Mucosa of descending colon (tissue), 3 donors: Measurements from ENCODE around the gene SMPD3. TPM values are rescaled to one million over a fixed set of nuclear protein-coding genes. Genes with fewer than 3 reads are reported as not detected.
A peak's percentile ranks its signal among the peaks of the same experiment; 100 is the strongest.

Experiments used
- ATAC-seq: fragments of 200-7000 bp; cut with Tn5 transposase; one replicate; pipeline ENCODE4 v1.9.1; 2020; ENCODE audit warnings: mild to moderate bottlenecking, moderate library complexity
- DNase-seq, 3 donors: peaks; one replicate each; pipeline ENCODE4 v3.0.0-alpha.2; 2020
- H3K36me3 ChIP-seq: fragments of 200-600 bp; one replicate; pipeline ENCODE4 v1.8.0; 2021; ENCODE audit warnings: low read depth, mild to moderate bottlenecking
- H3K4me1 ChIP-seq: fragments of 200-600 bp; one replicate; pipeline ENCODE4 v1.8.0; 2021; ENCODE audit warnings: low read depth, mild to moderate bottlenecking
- H3K4me3 ChIP-seq: fragments of 200-600 bp; one replicate; pipeline ENCODE4 v1.8.0; 2021; ENCODE audit warnings: mild to moderate bottlenecking
- H3K9me3 ChIP-seq: fragments of 200-600 bp; one replicate; pipeline ENCODE4 v1.8.0; 2021; ENCODE audit warnings: mild to moderate bottlenecking
- CTCF ChIP-seq: fragments of 200-600 bp; IDR thresholded peaks from one replicate; pipeline ENCODE4 v1.8.0; 2022; ENCODE audit warnings: antibody characterized with exemption, mild to moderate bottlenecking
- intact Hi-C, 2 donors: fragments of 100-400 bp; cut with DNase I in 1 of 2; cut with micrococcal nuclease in 1 of 2; formaldehyde crosslinking; loops; one replicate each; pipeline versions ENCODE4 v1.11.0 to v1.11.1; 2022; cut with DNase I, micrococcal nuclease
- total RNA-seq, 3 donors: library from RNA; stranded (reverse); fragmentation: NEBNext Ultra II Directional in 2 of 3; extraction: Animal tissue kit (Norgen Biotek cat#: 25700) in 2 of 3; gene quantifications; one replicate each; pipeline versions ENCODE4 v1.2.1 to v1.2.4, GENCODE V29; 2021 to 2023
- donor health status: DM: no; HTN: no; CAD: no; lungs with moderate emphysema.
- donor health status: DM: no; HTN: no; CAD: no.
- donor health status: DM: no; HTN: yes; CAD: no.

The SMPD3 gene
- total RNA-seq, 3 donors from 2014 or later: 31.8 to 82.7 (median 62.3) TPM

GRCh38 chr16:68417711-68418301 is 30.5 kb downstream of the SMPD3 start:
- Histone ChIP-seq H3K4me1 (peaks cover 41% of the 10 kb centered on the region), H3K9me3 (no peaks in the 10 kb centered on the region), H3K4me3 (no peak overlapping the region), H3K36me3 (no peaks in the 10 kb centered on the region)
- DNase-seq (peak; percentile 86 to 90 (median 87)), ATAC-seq (peak; percentile 66)
- no peak for TF ChIP-seq CTCF
- intact Hi-C loops: no loop called here

- intact Hi-C loops: no loop called here
- peaks cover 41% of the 10 kb centered on the region for H3K4me1 ChIP-seq
- H3K4me3 ChIP-seq: no peak overlapping the region
- TF ChIP-seq CTCF: no peak
- H3K9me3 ChIP-seq: no peaks in the 10 kb centered on the region
- ATAC-seq (peak; percentile 84), DNase-seq (peak; percentile 71 to 84 (median 78))
- no peaks in the 10 kb centered on the region for H3K36me3 ChIP-seq
Measured at GRCh38 chr16:68416057-68417046, 32.0 kb downstream of the SMPD3 start.

- Histone ChIP-seq H3K4me3 (no peak overlapping the region), H3K9me3 (no peaks in the 10 kb centered on the region), H3K4me1 (peaks cover 34% of the 10 kb centered on the region), H3K36me3 (no peaks in the 10 kb centered on the region)
- no peak for TF ChIP-seq CTCF
- DNase-seq (no peak), ATAC-seq (no peak)
- intact Hi-C loops: no loop called here
Measured at GRCh38 chr16:68414581-68414980, 33.7 kb downstream of the SMPD3 start.

GRCh38 chr16:68412061-68412460 is 36.2 kb downstream of the SMPD3 start:
- Histone ChIP-seq H3K4me1 (peaks cover 16% of the 10 kb centered on the region), H3K36me3 (no peaks in the 10 kb centered on the region), H3K9me3 (no peaks in the 10 kb centered on the region), H3K4me3 (no peak overlapping the region)
- TF ChIP-seq CTCF: no peak
- ATAC-seq (no peak), DNase-seq (no peak)
- intact Hi-C loops: no loop called here

- no peaks in the 10 kb centered on the region for H3K9me3 ChIP-seq
- intact Hi-C loops: no loop called here
- TF ChIP-seq CTCF: no peak
- DNase-seq (peak in 1 of 3 donors; percentile 22), ATAC-seq (no peak)
- no peak overlapping the region for H3K4me3 ChIP-seq
- no peaks in the 10 kb centered on the region for H3K36me3 ChIP-seq
- peaks cover 11% of the 10 kb centered on the region for H3K4me1 ChIP-seq
Measured at GRCh38 chr16:68411086-68411485, 37.2 kb downstream of the SMPD3 start.
